Measurements from ENCODE around the gene CENATAC. TPM values are rescaled to one million over a fixed set of nuclear protein-coding genes. Genes with fewer than 3 reads are reported as not detected.
"Not testable (repeated sequence)": the region's sequence is repeated elsewhere in the genome, so short reads cannot be mapped to it uniquely, and the experiment has no call there.

The CENATAC gene
- total RNA-seq, 3 donors from 2014 or later: 24.6 to 33.4 (median 30.9) TPM

DNA sequence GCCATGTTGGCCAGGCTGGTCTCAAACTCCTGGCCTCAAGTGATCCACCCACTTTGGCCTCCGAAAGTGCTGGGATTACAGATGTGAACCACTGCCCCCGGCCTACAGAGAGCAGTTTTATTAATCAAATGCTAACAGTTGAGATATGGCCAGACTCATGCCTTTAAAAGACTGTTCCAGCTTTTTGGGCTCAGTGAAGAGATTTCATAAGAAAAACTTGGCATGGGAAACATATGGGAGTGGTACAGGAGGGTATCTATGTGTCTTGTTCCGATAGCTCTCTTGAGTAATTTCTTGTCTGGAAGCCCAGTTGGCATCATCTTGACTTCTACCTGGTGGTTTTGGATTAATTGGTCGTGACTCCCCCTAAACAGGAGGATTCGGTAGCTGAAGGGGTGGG lies 40.9 kb downstream of the CENATAC start:
- H3K36me3 ChIP-seq (ENCODE audit: low read depth): no peaks in the 10 kb centered on the region
- DNase-seq (no peak), ATAC-seq (no peak)
- no peak for TF ChIP-seq CTCF (IDR thresholded peaks at IDR 0.05)
- no peaks in the 10 kb centered on the region for H3K9me3 ChIP-seq
- no peak overlapping the region for H3K4me3 ChIP-seq
- intact Hi-C loops (cut with DNase I, micrococcal nuclease): no loop called here
- no peaks in the 10 kb centered on the region for H3K4me1 ChIP-seq (ENCODE audit: low read depth)

DNA sequence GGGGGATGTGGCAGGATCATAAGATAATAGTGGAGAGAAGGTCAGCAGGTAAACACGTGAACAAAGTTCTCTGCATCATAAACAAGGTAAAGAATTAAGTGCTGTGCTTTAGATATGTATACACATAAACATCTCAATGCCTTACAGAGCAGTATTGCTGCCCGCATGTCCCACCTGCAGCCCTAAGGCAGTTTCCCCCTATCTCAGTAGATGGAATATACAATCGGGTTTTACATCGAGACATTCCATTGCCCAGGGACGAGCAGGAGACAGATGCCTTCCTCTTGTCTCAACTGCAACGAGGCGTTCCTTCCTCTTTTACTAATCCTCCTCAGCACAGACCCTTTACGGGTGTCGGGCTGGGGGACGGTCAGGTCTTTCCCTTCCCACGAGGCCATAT lies 41.5 kb downstream of the CENATAC start:
- H3K9me3 ChIP-seq; H3K36me3 ChIP-seq (ENCODE audit: low read depth); H3K4me1 ChIP-seq (ENCODE audit: low read depth); ATAC-seq; intact Hi-C loops (cut with DNase I, micrococcal nuclease); H3K4me3 ChIP-seq; DNase-seq: not testable (repeated sequence)

DNA sequence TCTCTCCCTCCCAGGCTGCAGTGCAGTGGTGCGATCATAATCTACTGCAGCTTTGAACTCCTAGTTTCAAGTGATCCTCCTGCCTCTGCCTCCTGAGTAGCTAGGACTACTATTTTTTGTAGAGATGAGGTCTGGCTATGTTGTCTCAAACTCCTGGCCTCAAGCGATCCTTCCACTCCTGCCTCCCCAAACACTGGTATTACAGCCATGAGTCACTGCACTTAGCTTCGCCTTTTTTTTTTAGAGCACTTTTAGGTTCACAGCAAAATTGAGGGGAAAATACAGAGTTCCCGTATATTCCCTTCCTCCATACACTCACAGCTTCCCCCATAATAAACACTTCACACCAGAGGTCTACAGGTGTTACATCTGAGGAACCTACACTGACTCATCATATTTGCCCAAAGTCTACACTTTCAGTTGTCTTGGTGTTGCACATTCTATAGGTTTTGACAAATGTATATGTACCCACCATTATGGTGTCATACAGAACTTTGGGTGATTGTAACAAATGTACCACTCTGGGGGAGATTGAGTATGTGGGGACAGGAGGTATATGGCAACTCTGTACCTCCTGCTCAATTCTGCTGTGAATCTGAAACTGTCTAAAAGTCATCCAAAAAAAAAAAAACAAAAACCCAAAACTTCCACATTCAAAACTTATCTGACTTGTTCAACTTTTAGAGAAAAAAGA lies 44.0 kb downstream of the CENATAC start:
- no peak for TF ChIP-seq CTCF (IDR thresholded peaks at IDR 0.05)
- intact Hi-C loops (cut with DNase I, micrococcal nuclease): no loop called here
- Histone ChIP-seq H3K4me3 (no peak overlapping the region), H3K4me1 (ENCODE audit: low read depth) (no peaks in the 10 kb centered on the region), H3K36me3 (ENCODE audit: low read depth) (no peaks in the 10 kb centered on the region), H3K9me3 (no peaks in the 10 kb centered on the region)
- DNase-seq (no peak), ATAC-seq (no peak)

DNA sequence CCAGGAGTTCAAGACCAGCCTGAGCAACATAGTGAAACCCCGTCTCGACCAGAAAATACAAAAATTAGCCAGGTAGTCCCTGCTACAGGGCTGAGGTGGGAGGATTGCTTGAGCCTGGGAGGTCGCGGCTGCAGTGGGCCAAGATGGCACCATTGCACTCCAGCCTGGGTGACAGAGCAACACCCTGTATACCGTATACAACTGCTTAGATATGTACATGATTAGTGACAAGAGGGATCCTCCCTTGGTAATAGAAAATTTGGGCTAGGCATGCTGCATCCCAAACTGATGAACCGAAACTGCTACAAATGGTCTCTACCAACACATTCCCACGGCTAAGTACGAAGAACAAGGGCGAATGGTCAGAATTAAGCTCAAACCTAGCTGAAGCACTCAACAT lies 45.0 kb downstream of the CENATAC start:
- Histone ChIP-seq H3K4me1 (ENCODE audit: low read depth) (no peaks in the 10 kb centered on the region), H3K4me3 (no peak overlapping the region), H3K9me3 (no peaks in the 10 kb centered on the region), H3K36me3 (ENCODE audit: low read depth) (no peaks in the 10 kb centered on the region)
- intact Hi-C loops (cut with DNase I, micrococcal nuclease): no loop called here
- no peak for TF ChIP-seq CTCF (IDR thresholded peaks at IDR 0.05)
- peak in 1 of 3 donors; percentile 4 for DNase-seq
- no peak for ATAC-seq

- DNase-seq (peak in 1 of 3 donors; percentile 13), ATAC-seq (no peak)
- peaks cover 14% of the 10 kb centered on the region for H3K36me3 ChIP-seq (ENCODE audit: low read depth)
- no peak for TF ChIP-seq CTCF (IDR thresholded peaks at IDR 0.05)
- intact Hi-C loops (cut with DNase I, micrococcal nuclease): no loop called here
- no peak overlapping the region for H3K4me3 ChIP-seq
- no peaks in the 10 kb centered on the region for H3K9me3 ChIP-seq
- H3K4me1 ChIP-seq (ENCODE audit: low read depth): no peaks in the 10 kb centered on the region
Measured at GRCh38 chr11:119044708-119045107, 46.8 kb downstream of the CENATAC start.

DNA sequence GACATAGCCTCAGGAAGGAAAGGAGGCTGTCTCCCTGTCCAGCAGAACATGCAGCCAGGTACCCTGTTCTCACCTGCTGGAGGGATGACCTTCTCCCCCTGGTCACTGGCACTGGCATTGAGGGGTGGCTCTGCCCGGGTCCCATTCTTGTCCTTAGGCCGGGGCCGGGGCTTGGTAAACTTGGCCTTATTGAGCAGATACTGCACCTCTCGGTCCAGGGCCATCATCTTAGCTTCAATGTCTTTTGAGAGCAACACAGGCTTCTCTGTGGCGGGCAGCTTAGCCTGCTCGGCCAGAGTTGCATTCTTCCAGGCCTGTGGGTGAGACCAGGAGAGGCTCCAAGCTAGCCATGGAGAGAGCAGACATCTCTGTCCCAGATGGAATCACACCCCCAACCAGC lies 48.6 kb downstream of the CENATAC start:
- no peak for ATAC-seq

More for the DNA sequence above, 48.6 kb downstream of the CENATAC start:
- intact Hi-C loops (cut with DNase I, micrococcal nuclease): no loop called here
- Histone ChIP-seq H3K4me3 (no peak overlapping the region), H3K9me3 (no peaks in the 10 kb centered on the region), H3K36me3 (ENCODE audit: low read depth) (peaks cover 14% of the 10 kb centered on the region), H3K4me1 (ENCODE audit: low read depth) (no peaks in the 10 kb centered on the region)
- TF ChIP-seq CTCF (IDR thresholded peaks at IDR 0.05): no peak
- peak in 1 of 3 donors; percentile 21 for DNase-seq

Data from mucosa of descending colon (tissue), 3 donors.